Urinary bladder (tissue), 4 donors: ENCODE measurements around the gene PARP6. TPM values are rescaled to one million over a fixed set of nuclear protein-coding genes. Genes with fewer than 3 reads are reported as not detected.

ENCODE experiments used
- DNase-seq: peaks from one replicate; pipeline ENCODE4 v3.0.0-alpha.2; 2015; ENCODE audit errors: extremely low spot score
- H3K27ac ChIP-seq: one replicate; pipeline ENCODE4 v1.5.1; 2013; ENCODE audit warnings: low read depth, mild to moderate bottlenecking, moderate library complexity
- H3K36me3 ChIP-seq: one replicate; pipeline ENCODE4 v1.6.1; 2013; ENCODE audit warnings: mild to moderate bottlenecking, moderate library complexity; ENCODE audit not compliant: insufficient read depth
- H3K4me1 ChIP-seq: one replicate; pipeline ENCODE4 v1.6.1; 2013; ENCODE audit warnings: mild to moderate bottlenecking, moderate library complexity; ENCODE audit not compliant: insufficient read depth
- H3K4me3 ChIP-seq: one replicate; pipeline ENCODE4 v1.5.1; 2013; ENCODE audit warnings: low read depth, low read length
- WGBS: extraction: QIAGEN DNeasy Blood & Tissue Kit; methylation state at CpG from one replicate; pipeline ENCODE4 v1.1.7; 2013; 5-methylcytosine and 5-hydroxymethylcytosine counted together
- polyA plus RNA-seq: library from polyadenylated mRNA; stranded (reverse); fragments of 200-250 nt; gene quantifications from one replicate; pipeline ENCODE4 v1.2.3, GENCODE V29; 2013
- total RNA-seq: library from RNA; depleted of rRNA; stranded (reverse); fragments of >200 nt; gene quantifications from one replicate; pipeline ENCODE4 v1.2.3, GENCODE V29; 2014
- donor health status: healthy with polysubstance abuse.
- donor health status: healthy.

PARP6 gene
- total and polyA plus RNA-seq, 2 donors = 33.7 to 41.6 TPM

GRCh38 chr15:72196409-72197040, 75.8 kb downstream of the PARP6 start:
- no peak for DNase-seq
- no peak overlapping the region for H3K27ac ChIP-seq
- WGBS = 80% methylated on average over 13 of the region's 13 CpGs
- no peaks in the 10 kb centered on the region for H3K36me3 ChIP-seq
- no peak overlapping the region for H3K4me3 ChIP-seq
- H3K4me1 ChIP-seq = no peaks in the 10 kb centered on the region

- DNase-seq = no peak
- no peaks in the 10 kb centered on the region for H3K36me3 ChIP-seq
- H3K4me1 ChIP-seq = no peaks in the 10 kb centered on the region
- WGBS = 73% methylated on average over 6 of the region's 6 CpGs
- H3K4me3 ChIP-seq = no peak overlapping the region
- no peak overlapping the region for H3K27ac ChIP-seq
These were observed 77.2 kb downstream of the PARP6 start for GRCh38 chr15:72195101-72195511.

GRCh38 chr15:72193836-72194396, 78.4 kb downstream of the PARP6 start:
- no peaks in the 10 kb centered on the region for H3K36me3 ChIP-seq
- DNase-seq = no peak
- no peaks in the 10 kb centered on the region for H3K4me1 ChIP-seq
- WGBS = 80% methylated on average over 8 of the region's 8 CpGs
- no peak overlapping the region for H3K4me3 ChIP-seq
- no peak overlapping the region for H3K27ac ChIP-seq

- no peaks in the 10 kb centered on the region for H3K4me1 ChIP-seq
- no peak overlapping the region for H3K4me3 ChIP-seq
- WGBS = 81% methylated on average over 3 of the region's 3 CpGs
These were observed 79.9 kb downstream of the PARP6 start for GRCh38 chr15:72192416-72192815.

More at GRCh38 chr15:72192416-72192815, 79.9 kb downstream of the PARP6 start:
- Histone ChIP-seq H3K36me3 (no peaks in the 10 kb centered on the region), H3K27ac (no peak overlapping the region)
- DNase-seq = no peak

Other genes with a start within 250 kb of the PARP6 start
- gene MYO9A, start 154.4 kb downstream of the PARP6 start, total RNA-seq = 179 TPM
- 13.8 TPM for gene MYO9A, start 154.4 kb downstream of the PARP6 start, polyA plus RNA-seq
- 2.6 TPM for gene SENP8, start 154.2 kb downstream of the PARP6 start, total RNA-seq
- gene SENP8, start 154.2 kb downstream of the PARP6 start, polyA plus RNA-seq = 1.8 TPM
- 0.74 TPM for gene GRAMD2A, start 74.8 kb downstream of the PARP6 start, total RNA-seq
- gene GRAMD2A, start 74.8 kb downstream of the PARP6 start, polyA plus RNA-seq = 0.19 TPM
- gene PKM, start 41.4 kb downstream of the PARP6 start, total RNA-seq = 230 TPM
- gene PKM, start 41.4 kb downstream of the PARP6 start, polyA plus RNA-seq = 524 TPM
- 1.5 TPM for gene CELF6, start 47.6 kb upstream of the PARP6 start, total RNA-seq
- 3.0 TPM for gene CELF6, start 47.6 kb upstream of the PARP6 start, polyA plus RNA-seq
- 64.0 TPM for gene HEXA, start 103.5 kb upstream of the PARP6 start, total RNA-seq
- 87.1 TPM for gene HEXA, start 103.5 kb upstream of the PARP6 start, polyA plus RNA-seq
- gene TMEM202, start 125.8 kb upstream of the PARP6 start, total RNA-seq = not detected
- gene TMEM202, start 125.8 kb upstream of the PARP6 start, polyA plus RNA-seq = not detected
- gene ARIH1, start 201.8 kb upstream of the PARP6 start, total RNA-seq = 79.2 TPM
- gene ARIH1, start 201.8 kb upstream of the PARP6 start, polyA plus RNA-seq = 41.1 TPM